ENCODE measurements around the gene VILL. TPM values are rescaled to one million over a fixed set of nuclear protein-coding genes. Genes with fewer than 3 reads are reported as not detected.
"Not testable (repeated sequence)": the region's sequence is repeated elsewhere in the genome, so short reads cannot be mapped to it uniquely, and the experiment has no call there.

VILL gene
- total and polyA plus RNA-seq, 4 donors, result 7.2 to 12.3 (median 11.0) TPM

DNA sequence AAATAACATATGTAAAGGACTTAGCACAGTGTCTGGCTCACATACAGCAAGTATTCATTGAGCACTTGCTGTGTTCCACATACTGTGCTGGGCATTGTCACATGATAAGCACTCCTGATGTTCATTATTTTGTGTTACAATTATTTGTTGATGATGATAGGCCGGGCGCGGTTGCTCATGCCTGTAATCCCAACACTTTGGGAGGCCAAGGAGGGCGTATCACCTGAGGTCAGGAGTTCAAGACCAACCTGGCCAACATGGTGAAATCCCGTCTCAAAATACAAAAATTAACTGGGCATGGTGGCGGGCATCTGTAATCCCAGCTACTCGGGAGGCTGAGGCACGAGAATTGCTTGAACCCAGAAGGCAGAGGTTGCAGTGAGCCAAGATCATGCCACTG is 18.5 kb upstream of the VILL start:
- H3K9me3 ChIP-seq (ENCODE audit: control insufficient read depth, insufficient read depth, low read length); H3K27me3 ChIP-seq (ENCODE audit: control insufficient read depth, insufficient read depth, low read length); DNase-seq (ENCODE audit: low read depth in 4 of 6, low spot score in 6 of 6); H3K27ac ChIP-seq (ENCODE audit: low read depth, low read length); H3K4me3 ChIP-seq (ENCODE audit: low read depth, low read length): not testable (repeated sequence)
- Histone ChIP-seq H3K4me1 (ENCODE audit: control insufficient read depth, insufficient read depth, low read length) (peaks cover 33% of the 10 kb centered on the region), H3K36me3 (ENCODE audit: control insufficient read depth, insufficient read depth, low read length) (peaks cover 27% of the 10 kb centered on the region)
- WGBS (ENCODE audit: insufficient coverage), result 97% methylated on average over 8 of the region's 8 CpGs

DNA sequence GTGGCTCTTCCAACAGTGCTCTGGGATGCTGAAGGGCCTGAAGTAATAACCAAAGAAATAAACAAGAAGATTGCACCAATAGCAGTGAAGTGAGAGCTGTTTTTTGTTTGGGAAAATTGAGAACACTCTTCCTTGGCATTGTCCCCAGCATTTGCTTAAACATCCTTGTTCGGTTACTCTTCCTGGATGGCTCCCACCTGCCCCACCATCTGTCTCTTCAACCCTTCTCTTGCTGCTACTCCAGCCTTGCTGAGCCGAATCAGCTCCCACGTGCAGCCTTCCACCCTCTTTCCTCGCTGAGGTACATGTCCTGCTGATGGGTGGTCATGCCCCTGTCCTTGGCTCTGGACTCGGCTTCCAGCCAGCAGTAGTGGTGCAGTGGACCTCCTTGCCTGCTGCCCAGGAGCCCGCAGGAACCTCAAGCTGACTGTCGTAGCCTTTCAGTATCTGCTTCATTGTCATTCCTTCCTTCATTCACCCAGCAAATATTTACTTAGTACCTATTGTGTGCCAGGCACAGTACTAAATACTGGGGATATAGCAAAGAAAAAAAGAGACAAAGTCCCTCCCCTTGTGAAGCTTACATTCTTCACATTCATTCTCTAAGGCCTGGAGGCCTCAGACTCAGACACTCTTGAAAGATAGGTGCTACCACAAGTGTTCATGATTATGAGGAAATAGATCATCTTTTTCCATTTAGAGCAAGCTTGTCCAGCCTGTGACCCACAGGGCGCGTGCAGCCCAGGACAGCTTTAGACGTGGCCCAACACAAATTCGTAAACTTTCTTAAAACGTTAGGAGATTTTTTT is 17.1 kb upstream of the VILL start:
- H3K27me3 ChIP-seq (ENCODE audit: control insufficient read depth, insufficient read depth, low read length), result no peaks in the 10 kb centered on the region
- peaks cover 29% of the 10 kb centered on the region for H3K4me1 ChIP-seq (ENCODE audit: control insufficient read depth, insufficient read depth, low read length)
- DNase-seq (ENCODE audit: low read depth in 4 of 6, low spot score in 6 of 6), result peak in 2 of 6 donors; percentile 14 to 80
- no peak overlapping the region for H3K27ac ChIP-seq (ENCODE audit: low read depth, low read length)
- WGBS (ENCODE audit: insufficient coverage), result 81% methylated on average over 11 of the region's 12 CpGs
- H3K4me3 ChIP-seq (ENCODE audit: low read depth, low read length), result no peak overlapping the region
- H3K9me3 ChIP-seq (ENCODE audit: control insufficient read depth, insufficient read depth, low read length), result no peaks in the 10 kb centered on the region
- H3K36me3 ChIP-seq (ENCODE audit: control insufficient read depth, insufficient read depth, low read length), result peaks cover 29% of the 10 kb centered on the region

GRCh38 chr3:37974121-37975083 is 16.2 kb upstream of the VILL start:
- Histone ChIP-seq H3K9me3 (ENCODE audit: control insufficient read depth, insufficient read depth, low read length) (no peaks in the 10 kb centered on the region), H3K36me3 (ENCODE audit: control insufficient read depth, insufficient read depth, low read length) (peaks cover 26% of the 10 kb centered on the region), H3K4me1 (ENCODE audit: control insufficient read depth, insufficient read depth, low read length) (peaks cover 21% of the 10 kb centered on the region), H3K4me3 (ENCODE audit: low read depth, low read length) (no peak overlapping the region), H3K27me3 (ENCODE audit: control insufficient read depth, insufficient read depth, low read length) (no peaks in the 10 kb centered on the region), H3K27ac (ENCODE audit: low read depth, low read length) (no peak overlapping the region)
- DNase-seq (ENCODE audit: low read depth in 4 of 6, low spot score in 6 of 6), result peak in 3 of 6 donors; percentile 35 to 80 (median 69)
- WGBS (ENCODE audit: insufficient coverage), result 75% methylated on average over 8 of the region's 9 CpGs

GRCh38 chr3:37979541-37980461 is 10.8 kb upstream of the VILL start:
- Histone ChIP-seq H3K4me1 (ENCODE audit: control insufficient read depth, insufficient read depth, low read length) (peaks cover 5% of the 10 kb centered on the region), H3K27ac (ENCODE audit: low read depth, low read length) (no peak overlapping the region), H3K9me3 (ENCODE audit: control insufficient read depth, insufficient read depth, low read length) (no peaks in the 10 kb centered on the region), H3K4me3 (ENCODE audit: low read depth, low read length) (no peak overlapping the region), H3K36me3 (ENCODE audit: control insufficient read depth, insufficient read depth, low read length) (peaks cover 25% of the 10 kb centered on the region), H3K27me3 (ENCODE audit: control insufficient read depth, insufficient read depth, low read length) (no peaks in the 10 kb centered on the region)
- no peak for DNase-seq (ENCODE audit: low read depth in 4 of 6, low spot score in 6 of 6)
- WGBS (ENCODE audit: insufficient coverage), result 96% methylated on average over 3 of the region's 8 CpGs

DNA sequence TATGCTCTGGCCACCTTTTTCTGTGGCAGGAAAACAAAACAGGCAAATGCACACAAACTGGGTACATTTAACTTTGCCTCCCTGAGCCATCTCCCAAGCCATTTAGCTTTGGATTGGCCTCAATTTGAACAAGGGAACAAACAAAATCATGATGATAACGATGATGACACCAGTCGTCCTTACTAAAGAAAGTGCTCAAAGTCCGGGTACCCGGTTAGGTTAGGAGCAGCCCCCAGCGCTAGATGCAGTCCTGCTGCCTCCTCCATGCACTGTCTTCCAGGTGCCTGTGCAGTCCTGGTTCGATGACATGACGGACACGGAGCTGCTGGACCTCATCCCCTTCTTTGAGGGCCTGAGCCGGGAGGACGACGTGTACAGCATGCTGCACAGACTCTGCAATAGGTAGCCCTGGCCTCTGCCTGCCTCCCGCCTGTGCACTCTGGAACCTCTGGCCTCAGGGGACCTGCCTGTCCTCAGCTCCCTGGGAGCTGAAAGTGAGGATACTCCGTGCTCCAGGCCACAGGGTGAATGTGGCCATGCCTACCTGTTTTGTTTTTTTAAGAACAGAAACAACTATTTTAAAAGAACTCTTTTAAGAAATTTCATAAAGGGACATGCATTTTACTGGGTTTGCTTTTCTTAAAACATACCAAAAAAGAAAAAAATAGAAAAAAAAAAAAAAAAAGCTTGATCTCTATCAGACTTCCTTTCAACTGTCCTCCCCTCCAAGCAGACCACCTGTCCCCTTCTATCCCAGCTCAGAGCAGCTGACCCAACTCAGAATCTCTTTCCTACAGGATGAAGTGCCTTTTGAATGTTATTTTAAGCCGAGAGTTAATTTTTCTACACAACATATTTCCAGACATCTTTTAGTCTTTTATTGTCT is 9.9 kb upstream of the VILL start:
- peaks cover 27% of the 10 kb centered on the region for H3K36me3 ChIP-seq (ENCODE audit: control insufficient read depth, insufficient read depth, low read length)
- 95% methylated on average over 12 of the region's 14 CpGs for WGBS (ENCODE audit: insufficient coverage)
- DNase-seq (ENCODE audit: low read depth in 4 of 6, low spot score in 6 of 6), result no peak
- peaks cover 5% of the 10 kb centered on the region for H3K4me1 ChIP-seq (ENCODE audit: control insufficient read depth, insufficient read depth, low read length)
- no peaks in the 10 kb centered on the region for H3K9me3 ChIP-seq (ENCODE audit: control insufficient read depth, insufficient read depth, low read length)
- no peaks in the 10 kb centered on the region for H3K27me3 ChIP-seq (ENCODE audit: control insufficient read depth, insufficient read depth, low read length)
- H3K4me3 ChIP-seq (ENCODE audit: low read depth, low read length), result no peak overlapping the region
- H3K27ac ChIP-seq (ENCODE audit: low read depth, low read length), result no peak overlapping the region

GRCh38 chr3:37981348-37981664 is 9.3 kb upstream of the VILL start:
- H3K36me3 ChIP-seq (ENCODE audit: control insufficient read depth, insufficient read depth, low read length), result peaks cover 21% of the 10 kb centered on the region
- 92% methylated on average over 2 of the region's 2 CpGs for WGBS (ENCODE audit: insufficient coverage)
- no peak overlapping the region for H3K27ac ChIP-seq (ENCODE audit: low read depth, low read length)
- no peaks in the 10 kb centered on the region for H3K9me3 ChIP-seq (ENCODE audit: control insufficient read depth, insufficient read depth, low read length)
- peaks cover 5% of the 10 kb centered on the region for H3K4me1 ChIP-seq (ENCODE audit: control insufficient read depth, insufficient read depth, low read length)
- H3K27me3 ChIP-seq (ENCODE audit: control insufficient read depth, insufficient read depth, low read length), result no peaks in the 10 kb centered on the region
- H3K4me3 ChIP-seq (ENCODE audit: low read depth, low read length), result no peak overlapping the region
- DNase-seq (ENCODE audit: low read depth in 4 of 6, low spot score in 6 of 6), result no peak

DNA sequence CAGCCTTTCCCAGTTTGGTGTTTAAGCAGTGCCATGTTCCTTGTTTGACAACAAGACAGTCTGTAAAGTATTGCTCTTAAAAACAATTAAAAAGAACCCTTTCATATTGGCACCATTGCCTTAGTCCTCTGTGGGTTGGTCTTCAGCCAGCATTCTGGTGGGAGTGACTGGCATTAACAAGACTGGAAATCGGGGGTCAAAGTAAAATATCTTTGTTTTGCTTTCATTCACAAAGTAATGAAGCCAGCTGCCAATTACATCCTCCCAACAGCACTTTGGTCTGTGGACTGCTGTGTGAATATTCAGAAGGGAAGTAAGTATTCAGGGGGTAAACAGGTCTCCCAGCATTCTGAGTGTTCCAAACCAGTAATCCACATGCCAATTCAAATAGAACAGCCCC is 8.3 kb upstream of the VILL start:
- H3K9me3 ChIP-seq (ENCODE audit: control insufficient read depth, insufficient read depth, low read length), result no peaks in the 10 kb centered on the region
- peaks cover 15% of the 10 kb centered on the region for H3K36me3 ChIP-seq (ENCODE audit: control insufficient read depth, insufficient read depth, low read length)
- no peak overlapping the region for H3K4me3 ChIP-seq (ENCODE audit: low read depth, low read length)
- WGBS (ENCODE audit: insufficient coverage), result no CpG with 5 or more reads among the region's 1 CpG
- no peak for DNase-seq (ENCODE audit: low read depth in 4 of 6, low spot score in 6 of 6)
- peaks cover 5% of the 10 kb centered on the region for H3K4me1 ChIP-seq (ENCODE audit: control insufficient read depth, insufficient read depth, low read length)
- no peak overlapping the region for H3K27ac ChIP-seq (ENCODE audit: low read depth, low read length)
- no peaks in the 10 kb centered on the region for H3K27me3 ChIP-seq (ENCODE audit: control insufficient read depth, insufficient read depth, low read length)

- DNase-seq (ENCODE audit: low read depth in 4 of 6, low spot score in 6 of 6), result no peak
- no peak overlapping the region for H3K4me3 ChIP-seq (ENCODE audit: low read depth, low read length)
- peaks cover 13% of the 10 kb centered on the region for H3K36me3 ChIP-seq (ENCODE audit: control insufficient read depth, insufficient read depth, low read length)
- no peak overlapping the region for H3K27ac ChIP-seq (ENCODE audit: low read depth, low read length)
- no peaks in the 10 kb centered on the region for H3K9me3 ChIP-seq (ENCODE audit: control insufficient read depth, insufficient read depth, low read length)
- peaks cover 5% of the 10 kb centered on the region for H3K4me1 ChIP-seq (ENCODE audit: control insufficient read depth, insufficient read depth, low read length)
- no peaks in the 10 kb centered on the region for H3K27me3 ChIP-seq (ENCODE audit: control insufficient read depth, insufficient read depth, low read length)
- WGBS (ENCODE audit: insufficient coverage), result 77% methylated on average over 5 of the region's 7 CpGs
Measured at GRCh38 chr3:37984051-37984450, 6.5 kb upstream of the VILL start.
